Cardiac muscle cell (in vitro differentiated cells and primary cell): ENCODE measurements around the gene MAPK7. TPM values are rescaled to one million over a fixed set of nuclear protein-coding genes. Genes with fewer than 3 reads are reported as not detected.

Experiments
- DNase-seq, 2 donors: peaks; one replicate each; pipeline versions ENCODE4 v3.0.0 to v3.0.0-alpha.2; 2010 to 2017; ENCODE audit warnings: low read depth in 1 of 2, low spot score in 1 of 2
- H3K27ac ChIP-seq: fragments of 200-600 bp; sonication (generic); 2 replicates; pipeline ENCODE4 v1.5.1; 2016
- H3K27me3 ChIP-seq: fragments of 200-600 bp; sonication (generic); 2 replicates; pipeline ENCODE4 v1.6.0; 2016; ENCODE audit warnings: control low read depth
- H3K36me3 ChIP-seq: fragments of 200-600 bp; sonication (generic); 2 replicates; pipeline ENCODE4 v1.5.1; 2016; ENCODE audit warnings: control low read depth
- H3K4me1 ChIP-seq: fragments of 200-600 bp; sonication (generic); 2 replicates; pipeline ENCODE4 v1.8.1; 2017; ENCODE audit warnings: low read depth, mild to moderate bottlenecking, mixed run types
- H3K4me3 ChIP-seq: fragments of 200-600 bp; sonication (generic); 2 replicates; pipeline ENCODE4 v1.5.1; 2016; ENCODE audit warnings: mild to moderate bottlenecking
- H3K9me3 ChIP-seq: fragments of 200-600 bp; sonication (generic); 2 replicates; pipeline ENCODE4 v1.5.1; 2017; ENCODE audit warnings: low read depth, mild to moderate bottlenecking, control low read depth
- CTCF ChIP-seq: IDR thresholded peaks from 2 replicates; pipeline ENCODE4 v1.5.1; 2012; ENCODE audit warnings: low read depth, mild to moderate bottlenecking, low read length
- polyA plus RNA-seq: library from polyadenylated mRNA; unstranded; fragments of >200 nt; fragmentation: Nextera tagmentation; extraction: Ambion mirVana; gene quantifications from 2 replicates; pipeline ENCODE4 v1.2.1, GENCODE V29; 2016
- total RNA-seq: library from RNA; depleted of rRNA; stranded (reverse); fragments of >200 nt; gene quantifications from 2 replicates; pipeline ENCODE4 v1.2.3, GENCODE V29; 2016

The MAPK7 gene
- total and polyA plus RNA-seq, 2 experiments from 2014 or later = 27.1 to 33.0 TPM

- DNase-seq = no peak
- Histone ChIP-seq H3K36me3 (no peaks in the 10 kb centered on the region), H3K27ac (no peak overlapping the region), H3K27me3 (no peaks in the 10 kb centered on the region), H3K9me3 (no peaks in the 10 kb centered on the region), H3K4me1 (no peaks in the 10 kb centered on the region), H3K4me3 (no peak overlapping the region)
- TF ChIP-seq CTCF = no peak
Observed at GRCh38 chr17:19374136-19374535, 4.2 kb upstream of the MAPK7 start.

- Histone ChIP-seq H3K4me1 (no peaks in the 10 kb centered on the region), H3K27me3 (no peaks in the 10 kb centered on the region), H3K27ac (no peak overlapping the region), H3K4me3 (no peak overlapping the region), H3K9me3 (no peaks in the 10 kb centered on the region), H3K36me3 (peaks cover 9% of the 10 kb centered on the region)
- no peak for DNase-seq
- no peak for TF ChIP-seq CTCF
Observed at GRCh38 chr17:19375732-19376131, 2.6 kb upstream of the MAPK7 start.

- Histone ChIP-seq H3K4me3 (peak overlapping the region; percentile 81), H3K27me3 (no peaks in the 10 kb centered on the region), H3K9me3 (no peaks in the 10 kb centered on the region), H3K27ac (peak overlapping the region; percentile 88), H3K36me3 (peaks cover 18% of the 10 kb centered on the region), H3K4me1 (no peaks in the 10 kb centered on the region)
- no peak for TF ChIP-seq CTCF
- DNase-seq = no peak
Observed at GRCh38 chr17:19376811-19377210, 1.5 kb upstream of the MAPK7 start.

GRCh38 chr17:19377602-19378415, 489 bp upstream of the MAPK7 start:
- H3K4me3 ChIP-seq = peak overlapping the region; percentile 81
- no peaks in the 10 kb centered on the region for H3K4me1 ChIP-seq
- peak; percentile 98 to 100 for DNase-seq
- H3K27me3 ChIP-seq = no peaks in the 10 kb centered on the region
- H3K9me3 ChIP-seq = no peaks in the 10 kb centered on the region
- peak overlapping the region; percentile 88 for H3K27ac ChIP-seq
- peaks cover 25% of the 10 kb centered on the region for H3K36me3 ChIP-seq
- peak; percentile 1 for TF ChIP-seq CTCF

- H3K27ac ChIP-seq = no peak overlapping the region
- no peaks in the 10 kb centered on the region for H3K4me1 ChIP-seq
- H3K27me3 ChIP-seq = no peaks in the 10 kb centered on the region
- no peaks in the 10 kb centered on the region for H3K9me3 ChIP-seq
- TF ChIP-seq CTCF = no peak
- no peak for DNase-seq
- peak overlapping the region; percentile 81 for H3K4me3 ChIP-seq
- peaks cover 30% of the 10 kb centered on the region for H3K36me3 ChIP-seq
Observed at GRCh38 chr17:19379361-19380065, 1.2 kb downstream of the MAPK7 start.
